ENCODE measurements around the gene ESYT2.

- TF ChIP-seq CTCF (conservative IDR thresholded peaks at IDR 0.05 in 1 of 2, IDR thresholded peaks at IDR 0.05 in 1 of 2; ENCODE audit: extremely low read depth in 1 of 2, insufficient read depth in 1 of 2, low read depth in 1 of 2, low read length in 2 of 2) (no peak), EZH2 (IDR thresholded peaks at IDR 0.05; ENCODE audit: borderline replicate concordance, low read length) (no peak)
Observed at GRCh38 chr7:158723714-158724385, 105.5 kb downstream of the ESYT2 start.

Data from mammary epithelial cell (primary cell).